Mucosa of gallbladder (tissue), 1 donor: ENCODE results near the gene B4GALT6. TPM values are rescaled to one million over a fixed set of nuclear protein-coding genes. Genes with fewer than 3 reads are reported as not detected.
A peak's percentile ranks its signal among the peaks of the same experiment; 100 is the strongest.

Experiments used
- DNase-seq: peaks from one replicate; pipeline ENCODE4 v3.0.0-alpha.2; 2020; ENCODE audit warnings: low spot score
- total RNA-seq: library from RNA; stranded (reverse); gene quantifications from one replicate; pipeline ENCODE4 v1.2.1, GENCODE V29; 2021
- donor health status: DM: no; HTN: no; CAD: no.

The B4GALT6 gene
- total RNA-seq, 1 donor from 2014 or later: 16.9 TPM

DNA sequence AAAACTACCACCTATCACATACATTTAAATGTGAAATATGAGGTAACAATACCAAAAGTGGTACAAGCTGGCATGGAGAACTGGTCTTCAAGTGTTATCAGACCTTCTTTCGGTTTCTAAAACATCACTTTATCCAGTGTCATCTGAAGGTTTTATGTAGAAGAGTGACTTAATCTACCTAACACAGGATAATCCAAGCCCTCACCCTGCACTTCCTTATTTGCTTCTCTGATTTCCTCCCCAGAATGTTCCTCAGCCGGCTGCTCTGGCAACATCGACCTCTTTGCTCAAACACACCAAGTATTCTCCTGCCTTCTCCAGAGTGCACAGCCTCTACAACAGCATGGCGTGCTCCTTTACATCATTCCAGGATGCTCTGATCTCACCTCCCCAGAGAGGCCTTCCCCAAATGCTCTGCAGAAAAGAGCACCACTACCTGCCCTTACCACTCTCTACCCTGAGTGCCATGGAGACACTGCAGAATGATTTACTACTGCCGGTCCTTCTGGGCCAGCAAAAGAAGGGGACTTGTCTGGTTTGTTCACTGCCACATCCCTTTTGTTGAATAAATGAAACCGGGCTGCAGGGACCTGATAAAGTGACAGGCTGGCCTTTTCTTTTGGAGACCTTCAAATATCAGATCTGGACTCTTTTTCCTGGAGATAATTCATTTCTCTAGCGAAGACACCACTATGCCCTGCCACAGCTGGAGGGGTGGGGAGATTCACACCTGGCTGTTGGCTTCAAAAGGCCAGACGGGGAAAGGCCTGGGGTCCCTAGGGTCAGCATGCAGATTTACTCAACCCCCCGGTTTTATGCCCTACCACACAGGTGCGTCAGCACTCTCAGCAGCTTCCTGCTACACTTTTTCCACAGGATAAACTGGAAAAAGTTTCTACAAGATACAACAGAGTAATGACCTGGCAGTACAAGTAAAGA is 50.7 kb downstream of the B4GALT6 start:
- no peak for DNase-seq

DNA sequence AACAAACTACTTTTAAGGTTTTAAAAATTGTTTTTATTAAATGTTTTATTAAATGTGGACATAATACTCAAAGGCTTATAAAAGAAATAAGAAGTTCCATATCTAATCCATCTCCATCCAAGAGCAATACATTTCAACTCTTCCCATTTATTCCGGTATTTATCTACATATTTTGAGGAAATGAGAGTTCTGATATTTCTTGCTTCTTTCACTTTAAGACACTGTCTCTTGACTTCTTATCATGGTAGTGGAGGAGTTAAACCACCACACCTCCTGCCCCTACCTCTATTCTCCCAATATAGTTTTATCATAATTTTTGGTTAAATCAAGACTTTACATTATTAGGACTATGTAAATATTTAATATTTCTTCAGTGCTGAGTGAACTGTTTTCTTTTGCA is 52.0 kb downstream of the B4GALT6 start:
- DNase-seq: no peak

DNA sequence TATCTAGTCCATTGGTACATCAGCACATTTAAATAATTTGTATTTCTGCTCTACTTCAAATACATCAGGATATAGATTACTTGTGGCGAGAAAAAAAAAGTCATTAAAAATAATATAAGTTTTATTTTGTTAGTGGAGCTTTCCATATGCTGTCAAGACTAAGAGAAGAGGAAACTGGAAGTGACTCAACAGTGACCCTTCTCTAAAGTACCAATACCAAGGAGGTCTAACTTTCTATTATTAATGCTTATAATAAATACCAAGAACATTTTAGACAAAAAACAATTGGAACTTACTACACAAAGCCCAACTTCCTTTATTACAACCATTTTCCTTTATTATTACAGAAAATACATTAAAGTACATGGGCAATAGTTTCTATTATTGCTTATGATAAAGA is 52.9 kb downstream of the B4GALT6 start:
- DNase-seq: no peak

DNA sequence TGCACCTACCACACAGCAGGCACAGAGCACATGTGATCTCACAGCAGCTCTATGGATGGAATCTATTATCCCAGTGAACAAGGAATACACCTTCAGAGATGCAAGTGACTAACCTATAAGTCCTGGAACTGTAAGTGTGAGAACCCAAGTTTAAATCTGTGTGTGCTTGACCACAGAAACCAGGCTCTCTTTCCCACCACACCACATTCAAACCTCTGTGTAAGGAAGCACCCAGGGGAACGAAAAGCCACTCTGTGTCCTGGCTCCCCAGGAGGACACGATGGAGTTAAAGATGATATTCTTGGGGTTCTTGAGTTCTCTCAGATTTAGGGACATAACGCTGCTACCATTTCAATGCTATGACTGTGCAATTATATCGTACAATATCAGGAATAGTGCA is 53.8 kb downstream of the B4GALT6 start:
- no peak for DNase-seq

DNA sequence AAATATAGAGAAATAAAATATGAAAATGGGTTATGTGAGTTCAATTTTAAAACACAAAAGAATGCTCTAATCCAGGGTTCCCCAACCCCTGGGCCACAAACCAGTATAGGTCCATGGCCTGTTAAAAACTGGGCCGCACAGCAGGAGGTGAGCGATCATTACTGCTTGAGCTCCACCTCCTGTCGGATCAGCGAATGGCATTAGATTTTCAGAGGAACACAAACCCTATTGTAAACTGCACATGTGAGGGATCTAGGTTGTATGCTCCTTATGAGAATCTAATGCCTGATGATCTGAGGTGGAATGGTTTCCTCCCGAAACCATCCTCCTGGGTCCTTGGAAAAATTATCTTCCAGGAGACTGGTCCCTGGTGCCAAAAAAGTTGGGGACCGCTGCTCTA is 58.0 kb downstream of the B4GALT6 start:
- DNase-seq: no peak

DNA sequence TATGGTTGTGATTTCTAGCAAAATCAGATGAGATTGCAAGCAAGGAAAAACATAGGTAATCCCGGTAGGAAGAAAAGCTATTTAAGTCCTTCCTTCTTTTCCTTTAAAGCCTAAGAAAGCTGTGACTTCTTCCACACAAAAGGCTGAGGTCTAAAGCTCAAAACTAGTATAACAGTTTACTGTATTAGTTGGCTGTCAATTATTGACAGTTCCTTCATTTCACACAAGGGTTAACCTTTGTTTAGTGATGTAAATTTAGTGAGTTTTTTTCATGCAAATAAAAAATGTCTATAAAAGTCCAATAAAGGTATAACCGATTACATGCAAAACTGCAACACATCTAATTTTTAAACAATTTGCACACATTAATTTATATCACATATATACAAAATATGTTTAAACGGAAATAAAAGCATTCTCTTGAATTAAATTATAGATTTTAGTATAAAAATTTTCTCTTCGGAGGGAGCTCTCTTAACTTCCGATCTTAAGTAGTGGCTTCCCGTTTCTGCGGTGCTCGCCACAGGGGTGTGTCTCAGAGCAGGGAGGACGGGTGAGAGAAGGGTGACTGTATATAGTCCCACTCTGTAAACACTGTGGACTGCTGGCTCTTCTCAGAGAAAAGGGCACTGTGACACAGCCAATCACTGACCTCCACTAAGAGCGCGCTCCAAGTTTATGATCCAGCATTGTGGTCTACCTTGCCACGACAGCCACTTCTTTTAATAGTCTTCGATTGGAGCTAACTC is 59.3 kb downstream of the B4GALT6 start:
- DNase-seq: no peak

DNA sequence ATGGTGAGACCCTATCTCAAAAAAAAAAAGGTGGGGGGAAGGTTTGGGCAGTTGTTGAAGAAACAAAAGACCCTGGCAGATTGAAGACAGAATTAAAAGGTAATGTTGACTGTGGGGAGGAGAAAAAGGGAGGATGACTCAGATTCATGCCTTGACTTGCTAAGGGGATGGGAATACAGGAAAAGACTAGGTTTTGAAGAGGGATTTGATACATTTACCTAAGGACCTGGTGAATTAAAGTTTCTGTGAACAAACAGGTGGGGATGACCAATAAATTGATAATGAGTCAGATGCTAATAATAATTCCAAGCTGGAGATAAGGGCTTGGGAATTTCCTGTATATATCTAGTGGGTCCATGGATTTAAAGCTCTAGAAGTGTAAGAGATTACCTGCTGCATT is 65.1 kb downstream of the B4GALT6 start:
- DNase-seq: no peak

DNA sequence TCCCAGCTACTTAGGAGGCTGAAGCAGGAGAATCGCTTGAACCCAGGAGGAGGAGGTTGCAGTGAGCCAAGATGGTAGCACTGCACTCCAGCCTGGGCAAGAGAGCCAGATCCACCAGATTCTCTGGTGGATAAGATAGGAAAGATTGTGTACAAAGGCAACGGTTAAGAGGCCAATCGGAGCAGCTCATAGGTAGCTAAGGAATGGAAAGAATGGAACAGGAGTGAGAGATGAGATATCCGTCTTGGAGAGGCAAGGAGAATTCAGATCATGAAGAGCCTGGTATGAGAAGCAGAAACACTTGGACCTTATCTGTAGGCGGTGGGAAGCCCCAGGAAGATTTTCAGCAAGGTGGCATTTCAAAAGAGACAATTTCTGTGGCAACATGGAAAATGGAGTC is 65.6 kb downstream of the B4GALT6 start:
- no peak for DNase-seq

DNA sequence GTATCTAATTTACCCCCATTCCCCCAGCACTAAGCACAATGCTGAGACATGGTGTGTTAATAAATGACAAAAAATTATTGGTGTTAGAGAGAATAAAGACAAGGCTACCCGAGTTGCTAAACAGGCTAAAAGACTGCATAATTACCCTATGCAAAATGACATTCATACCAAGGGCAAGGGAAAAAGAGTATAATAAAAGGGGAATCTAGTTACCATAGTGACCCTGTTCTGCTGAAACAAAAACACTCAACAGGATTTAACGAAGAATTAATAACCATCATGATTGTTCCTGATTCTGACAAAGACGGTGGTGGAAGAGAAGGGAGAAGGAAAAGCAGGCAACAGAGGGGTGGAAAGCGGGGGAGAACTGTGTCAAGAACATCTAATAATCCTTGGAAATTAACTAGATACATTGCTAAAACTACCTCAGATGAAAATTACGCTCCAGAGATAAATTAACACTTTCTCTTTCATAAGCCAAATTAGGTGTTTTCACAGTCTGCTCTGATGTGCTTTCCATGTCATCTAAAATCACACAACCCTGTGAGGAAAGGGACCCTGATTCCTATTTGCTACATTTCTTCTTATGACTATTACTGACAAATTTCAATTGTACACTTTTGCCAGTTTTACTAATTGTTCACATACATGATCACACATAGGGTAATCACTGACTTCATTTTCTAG is 67.2 kb downstream of the B4GALT6 start:
- DNase-seq: no peak

DNA sequence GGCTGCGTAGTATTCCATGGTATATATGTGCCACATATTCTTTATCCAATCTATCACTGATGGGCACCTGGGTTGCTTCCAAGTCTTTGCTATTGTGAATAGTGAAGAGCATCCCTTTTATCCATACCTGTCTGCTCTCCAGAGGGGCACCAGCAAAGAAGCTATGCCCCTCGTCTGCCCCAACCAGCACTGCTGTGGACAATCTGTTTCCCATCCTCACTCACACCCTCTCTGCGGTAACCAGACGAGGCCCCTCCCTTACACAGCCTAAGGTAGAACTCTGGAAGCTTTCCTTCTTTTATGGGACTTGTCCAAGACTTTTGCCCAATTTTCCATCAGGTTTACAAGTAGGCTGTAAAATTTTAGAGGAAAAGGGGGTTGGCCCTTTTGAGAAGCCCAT is 67.8 kb downstream of the B4GALT6 start:
- DNase-seq: no peak

DNA sequence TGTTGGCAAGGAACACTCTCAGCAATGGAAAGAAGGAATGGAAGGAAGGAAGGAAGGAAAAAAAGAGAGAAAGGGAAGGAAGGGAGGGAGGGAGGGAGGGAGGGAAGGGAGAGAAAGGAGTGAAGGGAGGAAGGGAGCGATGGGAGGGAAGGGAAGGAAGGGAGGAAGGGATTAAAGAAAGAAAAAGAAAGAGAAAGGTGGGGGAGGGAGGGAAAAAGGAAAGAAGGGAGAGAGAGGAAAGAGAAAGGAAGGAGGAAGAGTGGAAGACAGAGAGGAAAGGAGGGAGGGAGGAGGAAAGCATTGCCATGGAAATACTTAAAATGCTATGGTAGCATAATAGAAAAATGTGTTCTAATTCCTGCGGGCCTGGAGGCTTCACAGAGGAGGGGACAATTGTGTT is 70.3 kb downstream of the B4GALT6 start:
- no peak for DNase-seq

DNA sequence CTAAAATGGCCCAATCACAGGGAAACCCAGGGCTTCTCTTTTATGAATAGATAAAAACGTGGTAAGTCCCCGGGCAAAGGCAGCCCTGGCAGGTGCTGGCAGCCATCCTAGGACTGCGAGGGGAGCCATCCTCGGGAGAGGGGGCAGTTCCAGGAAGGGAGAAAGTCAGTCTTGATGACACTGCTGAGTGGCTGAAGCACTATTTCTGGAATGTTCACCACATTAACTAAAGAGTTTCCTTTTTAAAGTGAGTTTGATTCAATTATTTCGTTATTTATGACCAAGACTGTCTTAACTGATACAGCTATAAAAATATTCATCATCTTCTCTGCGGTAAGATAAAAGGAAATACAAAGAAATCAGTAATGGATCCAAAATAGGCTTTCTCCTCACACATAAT is 72.3 kb downstream of the B4GALT6 start:
- DNase-seq: no peak

DNA sequence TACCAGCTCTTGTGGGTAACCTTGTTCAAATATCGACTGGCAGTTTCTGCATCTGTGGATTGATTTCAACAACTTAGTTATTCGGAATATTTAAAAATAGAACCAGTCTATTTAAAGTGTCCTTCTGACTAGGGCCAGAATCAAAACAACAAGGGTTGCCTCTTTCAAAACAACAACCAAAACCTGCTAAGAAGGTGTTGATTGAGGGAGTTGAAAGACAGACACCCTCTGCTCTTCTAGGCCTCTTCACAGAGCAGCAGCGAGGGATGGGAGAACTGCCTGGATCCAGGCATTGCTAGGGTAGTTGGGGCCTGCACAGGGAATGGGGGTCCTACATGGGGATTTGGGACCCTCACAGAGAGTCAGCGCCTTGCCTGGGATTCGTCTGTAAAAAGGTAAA is 72.9 kb downstream of the B4GALT6 start:
- DNase-seq: no peak

DNA sequence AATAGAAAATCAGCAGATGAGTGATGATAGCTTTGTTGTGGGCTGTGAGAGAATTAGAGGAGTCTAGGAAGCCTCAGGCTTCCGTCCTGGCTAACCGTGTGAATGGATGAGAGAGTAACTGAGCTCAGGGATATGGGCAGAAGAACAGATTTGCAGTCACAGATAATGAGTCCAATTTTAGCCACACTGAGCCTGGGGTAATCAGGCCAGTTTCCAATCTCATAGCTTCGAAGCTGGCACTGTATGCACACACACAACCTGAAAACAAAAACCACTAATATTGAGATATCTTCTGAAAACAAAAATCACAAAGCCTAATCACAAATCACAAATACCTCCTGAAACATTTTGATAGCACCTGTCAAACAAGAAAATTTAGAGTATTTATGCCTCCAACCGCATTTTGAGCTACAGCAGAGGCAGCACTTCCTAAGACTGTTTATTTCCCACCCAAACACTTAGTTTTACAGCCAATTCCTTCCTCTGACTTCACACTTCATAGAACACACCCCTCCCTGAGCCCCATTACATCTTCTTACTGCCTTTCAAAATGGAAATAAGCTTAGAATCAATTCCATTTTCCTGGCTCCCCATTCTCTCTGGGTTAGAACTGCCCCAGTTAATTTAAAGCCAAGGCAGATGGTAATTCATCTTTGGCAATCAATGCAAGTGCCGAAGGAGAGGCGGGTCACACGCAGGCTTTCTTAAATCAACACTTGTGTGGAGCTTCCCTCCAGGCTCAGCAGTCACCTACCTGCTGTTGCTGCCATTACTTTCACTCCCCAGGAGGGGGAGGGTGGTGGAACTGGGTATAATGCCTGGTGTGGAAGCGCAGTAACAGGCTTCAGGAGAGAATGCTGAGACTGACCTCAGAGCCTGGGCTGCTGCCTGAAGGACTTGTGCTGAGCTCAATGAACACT is 73.8 kb downstream of the B4GALT6 start:
- peak; percentile 64 for DNase-seq

DNA sequence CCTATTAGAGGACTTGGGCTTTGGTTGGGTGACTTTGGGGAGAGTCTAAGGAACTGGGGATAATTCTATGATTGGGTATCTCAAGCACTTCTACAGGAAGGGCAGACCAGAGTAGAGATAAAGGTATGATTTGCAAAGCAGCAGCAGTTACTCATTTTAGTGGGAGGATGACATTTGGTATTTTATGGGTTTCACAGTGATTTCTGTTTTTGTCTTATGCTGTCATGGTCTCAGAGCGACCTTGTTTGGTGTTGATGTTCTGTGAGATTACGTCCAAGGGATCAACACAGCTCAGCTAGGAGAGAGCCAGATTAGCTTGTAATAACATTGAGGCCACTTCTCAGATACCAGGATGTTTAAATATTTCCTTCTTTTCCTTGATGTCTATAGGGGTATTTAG is 74.5 kb downstream of the B4GALT6 start:
- DNase-seq: no peak

DNA sequence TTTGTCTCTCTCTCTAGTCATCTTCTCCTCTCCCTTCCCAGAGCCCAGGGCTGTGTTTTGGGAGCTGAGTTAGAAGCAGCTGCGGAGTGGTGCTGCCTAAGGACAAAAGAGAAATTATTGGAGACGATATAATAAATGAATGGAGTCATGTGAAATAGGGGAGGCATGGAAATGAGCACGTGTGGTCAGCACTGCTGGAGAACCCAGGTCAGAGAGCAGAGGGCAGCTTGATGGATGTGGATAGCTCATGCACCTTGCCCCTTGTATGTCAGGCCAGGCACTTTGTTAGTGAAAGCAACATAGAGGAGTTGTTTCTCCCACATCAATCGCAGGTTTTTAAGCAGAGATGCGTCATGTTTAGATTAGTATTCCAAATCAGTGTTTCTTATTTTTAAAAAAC is 77.0 kb downstream of the B4GALT6 start:
- DNase-seq: no peak

DNA sequence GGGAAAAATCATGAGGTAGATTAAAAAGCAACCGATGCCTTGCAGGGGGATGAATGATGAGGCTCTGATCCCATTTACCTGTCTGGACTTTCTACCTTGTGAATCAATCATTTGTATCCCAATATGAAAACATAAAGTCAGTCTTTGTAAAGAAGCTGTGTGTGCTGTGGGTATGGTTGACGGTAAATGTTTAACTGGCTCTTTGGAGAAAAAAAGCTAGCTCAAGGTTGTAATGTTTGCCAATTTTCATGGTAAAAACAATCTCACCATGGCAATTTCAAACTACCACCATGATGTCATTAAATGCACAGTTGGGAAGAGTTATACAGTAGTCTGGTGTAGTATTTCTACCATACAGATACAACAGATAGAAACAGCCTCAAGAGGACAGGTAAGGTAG is 78.1 kb downstream of the B4GALT6 start:
- no peak for DNase-seq

DNA sequence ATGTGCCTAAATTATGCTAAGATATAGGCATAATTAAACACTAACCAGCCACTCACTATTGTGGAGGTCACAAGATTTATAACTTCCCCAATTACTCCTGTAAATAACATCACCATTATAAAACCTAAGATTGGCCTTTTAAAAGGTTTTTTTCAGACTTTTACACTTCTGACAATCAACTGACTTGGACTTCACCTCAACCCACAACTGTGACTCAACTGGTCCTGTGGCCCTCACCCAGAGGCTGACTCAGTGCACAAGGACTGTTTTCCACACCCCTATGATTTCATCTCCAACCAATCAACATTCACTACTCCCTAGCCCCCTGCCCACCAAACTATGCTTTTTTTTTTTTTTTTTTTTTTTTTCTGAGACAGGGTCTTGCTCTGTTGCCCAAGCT is 81.1 kb downstream of the B4GALT6 start:
- no peak for DNase-seq

DNA sequence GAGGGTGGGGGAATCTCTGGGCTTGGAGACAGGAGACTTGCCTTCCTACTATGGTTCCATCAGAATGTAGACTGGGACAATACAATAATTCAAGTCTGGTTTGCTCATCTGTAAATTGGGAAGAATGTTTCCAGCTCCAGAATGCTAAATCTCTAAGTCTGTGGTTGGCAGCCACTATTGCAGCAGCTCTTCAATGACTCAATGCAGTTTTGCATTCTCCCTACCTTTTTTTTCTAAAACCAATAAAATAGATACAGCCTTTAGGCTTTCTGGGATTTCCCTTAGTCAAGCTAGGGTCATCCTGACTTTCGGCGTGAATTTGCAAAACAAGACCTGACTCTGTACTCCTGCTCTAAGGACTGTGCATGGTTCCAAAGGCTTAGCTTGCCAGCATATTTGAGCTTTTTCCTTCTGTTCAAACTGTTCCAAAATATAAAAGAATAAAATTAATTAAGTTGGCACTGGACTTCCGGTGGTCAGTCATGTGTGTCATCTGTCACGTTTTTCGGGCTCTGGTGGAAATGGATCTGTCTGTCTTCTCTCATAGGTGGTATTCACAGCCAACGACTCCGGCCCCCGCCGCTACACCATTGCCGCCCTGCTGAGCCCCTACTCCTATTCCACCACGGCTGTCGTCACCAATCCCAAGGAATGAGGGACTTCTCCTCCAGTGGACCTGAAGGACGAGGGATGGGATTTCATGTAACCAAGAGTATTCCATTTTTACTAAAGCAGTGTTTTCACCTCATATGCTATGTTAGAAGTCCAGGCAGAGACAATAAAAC is 86.2 kb downstream of the B4GALT6 start:
- no peak for DNase-seq

DNA sequence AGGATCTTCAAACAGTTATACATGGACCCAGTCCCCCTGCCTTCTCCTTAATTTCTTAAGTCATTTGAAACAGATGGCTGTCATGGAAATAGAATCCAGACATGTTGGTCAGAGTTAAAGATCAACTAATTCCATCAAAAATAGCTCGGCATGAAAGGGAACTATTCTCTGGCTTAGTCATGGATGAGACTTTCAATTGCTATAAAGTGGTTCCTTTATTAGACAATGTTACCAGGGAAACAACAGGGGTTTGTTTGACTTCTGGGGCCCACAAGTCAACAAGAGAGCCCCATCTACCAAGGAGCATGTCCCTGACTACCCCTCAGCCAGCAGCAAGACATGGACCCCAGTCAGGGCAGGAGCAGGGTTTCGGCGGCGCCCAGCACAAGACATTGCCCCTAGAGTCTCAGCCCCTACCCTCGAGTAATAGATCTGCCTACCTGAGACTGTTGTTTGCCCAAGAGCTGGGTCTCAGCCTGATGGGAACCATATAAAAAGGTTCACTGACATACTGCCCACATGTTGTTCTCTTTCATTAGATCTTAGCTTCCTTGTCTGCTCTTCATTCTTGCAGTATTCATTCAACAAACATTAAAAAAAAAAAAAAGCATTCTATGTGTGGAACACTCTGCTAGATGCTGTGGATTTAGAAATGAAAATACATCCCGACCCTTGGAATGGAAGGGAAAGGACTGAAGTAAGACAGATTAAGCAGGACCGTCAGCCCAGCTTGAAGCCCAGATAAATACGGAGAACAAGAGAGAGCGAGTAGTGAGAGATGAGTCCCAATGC is 88.1 kb downstream of the B4GALT6 start:
- no peak for DNase-seq
